GM18499 (cell line): Measurements from ENCODE around the gene LRRC74A.

ENCODE experiments used
- ATAC-seq: cut with Tn5 transposase; IDR thresholded peaks from one replicate; pipeline ENCODE4 v1.9.1; 2021; ENCODE audit warnings: moderate number of reproducible peaks; ENCODE audit not compliant: insufficient read depth, unreplicated experiment

LRRC74A gene

DNA sequence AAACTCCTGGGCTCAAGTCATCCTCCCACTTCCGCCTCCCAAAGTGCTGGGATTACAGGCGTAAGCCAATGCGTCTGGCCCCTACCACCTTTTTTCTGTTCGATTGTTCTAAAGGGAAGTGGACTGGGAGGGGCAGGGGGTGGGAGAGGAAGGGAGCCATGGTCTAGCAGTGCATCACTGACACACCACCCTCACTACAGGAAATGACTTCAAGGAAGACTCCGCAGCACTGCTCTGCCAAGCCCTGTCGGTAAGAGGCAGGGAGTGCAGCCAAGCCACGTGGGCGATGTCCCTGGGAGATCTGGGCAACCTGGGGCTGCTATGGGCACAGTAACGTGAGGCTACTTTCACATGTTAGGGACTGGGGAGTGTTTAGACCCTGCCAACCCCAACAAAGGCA lies 18.0 kb downstream of the LRRC74A start:
- no peak for ATAC-seq

DNA sequence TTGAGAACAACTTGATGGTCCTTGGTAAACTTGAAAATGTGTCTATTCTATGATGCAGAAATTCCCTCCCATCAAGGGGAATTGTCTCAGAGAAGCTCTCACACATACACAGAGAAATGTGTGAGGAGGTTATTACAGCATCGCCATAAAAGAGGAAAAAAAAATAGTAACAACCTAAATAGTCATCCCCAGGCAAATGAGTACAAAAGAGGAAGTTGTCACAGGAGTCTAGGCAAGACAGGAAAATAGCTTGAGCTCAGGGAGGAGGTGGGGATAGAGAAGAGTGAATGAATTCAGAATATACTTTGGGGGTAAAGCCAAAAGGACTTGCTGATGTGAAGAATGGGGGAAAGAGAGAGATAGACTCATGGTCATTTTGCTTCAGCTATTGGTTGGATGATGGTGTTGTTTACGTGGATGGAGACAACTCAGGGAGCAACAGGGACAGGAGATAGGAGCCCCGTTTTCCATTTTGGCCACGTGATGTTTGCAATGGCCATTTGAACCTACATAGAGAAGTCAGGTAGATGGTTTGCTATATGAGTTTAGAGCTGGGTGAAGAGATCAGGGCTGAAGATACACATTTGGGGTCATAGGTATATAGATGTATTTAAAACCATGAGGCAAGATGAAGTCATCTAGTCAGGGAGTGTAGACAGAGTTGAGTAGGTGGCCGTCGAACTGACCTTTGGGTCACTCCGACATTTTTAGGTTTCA lies 20.3 kb downstream of the LRRC74A start:
- ATAC-seq: no peak

DNA sequence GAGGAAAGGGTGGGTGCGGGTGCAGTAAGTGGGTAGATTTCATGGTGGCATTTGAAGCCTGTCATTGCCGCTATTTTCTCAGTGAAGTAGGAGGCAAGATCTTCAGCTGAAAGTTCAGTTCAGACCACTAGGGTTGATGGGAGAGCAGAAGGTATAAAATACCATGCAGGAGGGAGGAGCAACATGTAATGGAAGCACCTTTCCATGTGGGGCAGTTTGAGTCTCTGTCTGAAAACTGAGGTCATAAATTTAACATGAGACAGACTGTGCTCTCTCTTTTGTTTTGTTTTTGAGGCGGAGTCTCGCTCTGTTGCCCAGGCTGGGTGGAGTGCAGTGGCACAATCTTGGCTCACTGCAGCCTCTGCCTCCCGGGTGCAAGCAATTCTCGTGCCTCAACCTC lies 22.7 kb downstream of the LRRC74A start:
- no peak for ATAC-seq

DNA sequence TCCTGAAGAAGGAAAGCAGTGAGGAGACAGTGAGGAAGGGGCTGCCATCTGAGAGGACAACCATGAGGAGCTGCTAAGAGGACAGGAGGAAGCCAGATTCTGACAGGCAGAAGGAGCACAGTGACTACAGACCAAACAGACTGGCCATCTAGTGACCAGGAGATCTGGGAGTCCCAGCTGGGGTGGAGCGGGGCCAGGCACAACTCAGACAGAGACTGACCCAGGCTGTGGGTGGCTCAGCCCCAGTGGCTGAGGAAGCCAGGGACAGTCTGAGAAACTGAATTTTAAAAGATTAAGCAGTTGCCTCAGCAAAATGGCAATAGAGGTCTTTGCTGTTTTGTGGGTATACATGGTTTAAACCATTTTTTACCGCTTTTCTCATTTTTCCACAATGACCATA lies 28.9 kb downstream of the LRRC74A start:
- no peak for ATAC-seq

DNA sequence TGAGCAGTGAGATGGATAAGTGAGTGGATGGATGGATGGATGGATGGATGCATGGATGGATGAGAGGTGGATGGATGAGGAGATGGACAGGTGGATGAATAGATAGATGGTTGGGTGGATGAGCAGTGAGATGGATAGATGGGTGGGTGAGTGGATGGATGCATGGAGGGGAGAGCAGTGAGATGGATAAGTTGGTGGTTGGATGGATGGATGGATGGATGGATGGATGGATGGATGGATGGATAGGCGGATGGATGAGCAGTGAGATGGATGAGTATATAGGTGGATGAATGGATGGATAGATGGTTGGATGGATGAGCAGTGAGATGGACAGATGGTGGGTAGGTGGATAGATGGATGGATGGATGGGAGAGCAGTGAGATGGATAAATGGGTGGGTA lies 30.6 kb downstream of the LRRC74A start:
- no peak for ATAC-seq

DNA sequence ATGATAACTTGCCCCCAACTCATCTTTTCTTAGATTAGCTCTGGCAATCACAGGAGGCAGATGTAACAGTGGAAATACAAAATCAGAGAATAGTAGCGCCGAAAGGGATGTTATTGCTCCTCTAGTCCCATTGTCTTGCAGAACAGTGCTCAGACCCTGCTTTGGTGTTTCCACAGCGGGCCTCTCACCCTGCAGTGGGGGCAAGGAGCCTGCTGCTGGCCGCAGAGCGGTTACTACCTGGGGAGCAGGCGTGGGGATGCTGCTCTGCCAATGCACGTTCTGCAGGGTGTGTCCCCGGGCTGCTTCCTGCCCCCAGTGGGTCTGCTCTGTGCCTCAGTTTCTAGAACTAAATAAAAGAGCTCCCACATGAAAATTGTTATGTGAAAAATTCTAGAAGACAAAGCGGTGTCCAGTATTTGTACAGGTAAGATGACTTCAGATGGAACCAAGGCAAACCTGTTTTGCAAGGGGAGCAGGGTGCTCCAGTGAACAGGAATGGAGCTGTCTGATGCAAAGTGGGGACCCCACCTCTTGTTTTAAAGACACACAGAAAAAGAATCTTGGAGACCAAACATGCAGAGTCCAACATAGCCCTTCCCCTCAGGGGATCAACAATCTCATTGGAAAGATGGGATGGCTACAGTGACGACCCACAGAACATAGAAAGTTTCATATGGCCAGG lies 35.5 kb downstream of the LRRC74A start:
- ATAC-seq: no peak

DNA sequence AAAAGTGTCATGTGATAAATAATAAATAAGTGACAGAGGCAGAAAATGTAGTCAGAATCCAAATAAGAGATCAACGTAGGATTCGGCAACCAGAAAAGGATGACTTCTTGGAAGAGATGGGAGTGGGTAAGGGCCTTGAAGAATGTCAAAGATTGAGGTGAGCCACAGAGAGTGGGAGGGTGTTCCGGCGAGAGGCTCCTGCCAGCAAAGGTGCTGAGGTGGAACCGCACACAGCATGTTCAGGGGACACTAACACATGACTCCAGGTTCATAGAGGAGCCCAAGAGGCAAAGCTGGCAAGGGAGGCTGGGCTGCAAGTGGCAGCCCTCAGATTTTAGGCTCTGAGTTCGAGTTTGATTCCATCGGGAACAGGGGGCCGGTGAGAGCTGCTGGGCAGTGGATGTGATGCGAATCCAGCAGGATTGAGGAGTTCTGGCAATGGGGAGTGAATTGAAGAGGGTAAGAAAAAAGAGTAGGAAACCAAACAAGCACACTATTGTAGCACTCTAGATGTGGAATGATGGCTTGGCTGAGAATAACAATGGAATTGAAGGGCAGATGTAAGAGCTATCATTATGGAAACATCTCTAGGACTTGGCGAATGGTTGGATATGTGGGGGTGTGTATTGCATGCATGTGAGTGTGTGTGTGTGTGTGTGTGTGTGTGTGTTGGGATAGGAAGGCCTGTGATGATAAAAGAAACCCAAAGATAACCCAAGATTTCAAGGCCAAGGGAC lies 36.5 kb downstream of the LRRC74A start:
- ATAC-seq: no peak

DNA sequence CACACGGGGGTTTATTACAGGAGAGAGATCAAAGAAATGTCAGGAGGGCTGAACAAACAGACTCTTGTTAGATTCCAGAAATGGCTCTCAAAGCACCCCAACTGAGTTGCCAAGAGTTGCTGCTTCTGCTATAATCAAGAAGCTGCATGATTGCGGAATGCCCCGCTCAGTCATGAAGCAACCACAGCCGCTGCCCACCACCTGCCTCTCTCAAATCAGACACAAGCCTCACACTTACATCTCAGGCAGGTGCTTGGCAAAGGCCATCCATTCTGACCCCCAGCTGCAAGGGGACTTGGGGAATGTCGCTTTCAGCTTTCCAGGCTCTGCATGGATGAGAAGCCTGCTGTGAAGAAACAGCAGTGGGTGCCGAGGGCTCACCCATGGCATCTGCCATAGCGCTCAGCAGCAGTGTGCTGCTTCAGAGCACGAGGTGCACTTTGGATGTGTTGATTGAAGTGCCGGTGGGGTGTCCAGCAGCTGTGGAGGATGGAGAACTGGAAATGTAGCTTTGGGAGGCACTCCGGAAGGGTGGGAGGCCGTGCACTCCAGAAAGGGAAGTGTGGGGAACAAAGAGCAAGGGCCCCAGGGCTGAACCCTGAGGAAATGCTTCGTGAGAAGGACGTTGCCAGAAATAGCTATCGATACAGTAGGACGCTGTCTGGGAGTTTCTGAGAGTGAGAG lies 37.7 kb downstream of the LRRC74A start:
- ATAC-seq: no peak

DNA sequence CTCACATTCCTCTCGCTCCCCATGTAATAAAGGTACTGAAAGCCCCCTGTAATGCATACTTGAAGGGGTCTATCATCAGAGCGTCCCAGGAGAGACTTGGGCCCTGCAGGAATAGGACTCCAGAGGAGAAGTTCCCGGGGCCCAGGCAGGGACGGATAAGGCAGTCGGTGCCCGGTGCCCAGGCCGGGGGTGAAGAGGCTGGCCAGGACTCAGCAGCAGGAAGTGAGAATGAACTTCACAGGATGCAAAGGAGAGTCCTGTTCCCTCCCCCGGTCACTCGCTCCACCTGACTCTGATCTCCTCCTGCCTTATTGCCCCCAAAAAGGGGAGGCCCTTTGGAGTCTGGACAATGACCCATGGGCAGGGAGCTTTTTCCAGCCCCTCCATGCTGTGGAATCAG lies 40.2 kb downstream of the LRRC74A start:
- no peak for ATAC-seq

DNA sequence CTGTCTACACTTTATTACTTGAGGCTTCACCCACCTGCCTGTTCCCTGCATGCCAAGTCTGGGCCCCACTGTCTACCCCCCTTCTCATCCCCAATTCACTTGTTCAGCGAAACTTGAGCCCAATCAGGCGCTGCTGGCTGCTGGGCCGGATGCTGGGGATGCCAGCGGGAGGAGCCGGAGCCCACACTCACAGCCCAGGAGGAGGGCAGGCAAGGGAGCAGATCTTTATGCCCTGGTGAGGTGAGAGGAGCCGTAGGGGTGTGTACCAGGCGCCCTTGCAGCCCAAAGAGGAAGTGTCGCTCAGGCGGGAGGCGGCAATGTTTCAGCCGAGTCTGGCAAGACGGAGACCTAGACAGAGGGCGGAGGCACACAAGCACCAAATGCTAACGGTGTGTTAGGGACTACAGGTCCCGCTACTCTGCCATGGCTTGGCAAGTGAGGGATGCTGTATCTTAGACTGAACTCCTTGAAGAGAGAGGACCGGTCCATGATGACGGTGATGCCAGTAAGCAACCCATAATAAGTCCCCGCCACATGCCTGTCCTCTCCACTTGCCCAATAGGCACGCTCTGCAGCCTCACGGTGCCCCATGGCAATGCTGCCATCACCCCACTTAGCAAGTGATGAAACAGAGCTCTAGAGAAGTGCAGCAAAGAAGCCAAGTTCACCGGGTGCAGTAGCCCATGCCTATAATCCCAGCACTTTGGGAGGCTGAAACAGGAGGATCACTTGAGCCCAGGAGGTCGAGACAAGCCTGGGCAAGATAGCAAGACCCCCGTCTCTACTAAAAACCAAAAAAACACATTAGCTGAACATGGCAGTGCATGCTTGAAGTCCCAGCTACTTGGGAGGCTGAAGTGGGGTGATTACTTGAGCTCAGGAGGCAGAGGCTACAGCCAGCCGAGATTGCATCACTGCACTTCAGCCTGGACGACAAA lies 41.6 kb downstream of the LRRC74A start:
- no peak for ATAC-seq

DNA sequence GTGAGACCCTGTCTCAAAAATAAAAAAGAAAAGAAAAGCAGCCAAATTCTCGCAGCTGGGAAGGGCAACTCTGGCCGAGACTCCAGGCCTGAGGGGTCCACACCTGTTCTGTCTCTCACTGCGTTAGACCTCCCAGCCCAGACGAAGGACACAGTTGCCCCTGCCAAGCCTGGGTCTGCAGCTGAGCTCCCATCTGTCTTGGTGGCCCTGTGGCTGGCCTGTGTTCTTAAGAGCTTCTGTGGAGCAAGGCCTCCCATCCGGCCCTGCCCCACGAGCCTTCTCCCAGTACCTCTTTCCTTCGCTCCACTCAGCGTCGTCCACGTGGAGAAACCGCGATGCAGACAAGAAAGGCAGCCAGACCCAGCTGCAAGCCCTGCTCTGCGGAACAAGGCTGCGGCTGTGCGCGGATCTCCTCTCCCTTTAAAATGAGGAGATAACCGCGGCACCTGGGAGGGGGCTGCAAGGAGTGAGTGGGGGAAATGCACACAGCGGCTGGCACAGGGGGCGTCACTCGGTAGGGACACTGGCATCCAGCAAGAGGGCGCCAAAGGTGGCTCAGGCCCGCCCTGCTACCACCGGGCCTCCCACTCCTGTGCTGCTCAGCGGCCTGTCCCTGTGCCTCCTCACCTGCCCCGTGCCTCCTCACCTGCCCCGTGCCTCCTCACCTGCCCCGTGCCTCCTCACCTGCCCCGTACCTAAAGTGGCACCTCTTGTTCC lies 42.4 kb downstream of the LRRC74A start:
- no peak for ATAC-seq

DNA sequence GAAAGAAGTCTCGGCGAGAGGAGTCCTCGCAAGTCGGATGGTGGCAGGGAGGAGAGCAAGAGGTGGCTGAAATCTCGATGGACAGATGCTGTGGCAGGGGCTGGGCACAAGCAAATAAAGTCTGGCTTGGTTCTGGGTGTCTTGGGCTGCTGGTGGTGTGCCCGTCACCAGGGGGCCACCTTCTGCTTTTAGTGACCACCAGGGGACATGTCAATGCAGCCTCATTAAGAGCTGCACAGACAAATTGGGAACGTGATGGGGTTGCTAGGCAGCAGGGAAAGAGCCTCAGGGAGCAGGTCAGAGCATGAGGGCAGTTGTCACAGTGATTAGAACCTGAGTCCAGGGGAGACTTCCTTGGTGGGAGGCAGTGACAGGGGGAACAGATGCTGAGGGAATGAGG lies 44.0 kb downstream of the LRRC74A start:
- no peak for ATAC-seq

DNA sequence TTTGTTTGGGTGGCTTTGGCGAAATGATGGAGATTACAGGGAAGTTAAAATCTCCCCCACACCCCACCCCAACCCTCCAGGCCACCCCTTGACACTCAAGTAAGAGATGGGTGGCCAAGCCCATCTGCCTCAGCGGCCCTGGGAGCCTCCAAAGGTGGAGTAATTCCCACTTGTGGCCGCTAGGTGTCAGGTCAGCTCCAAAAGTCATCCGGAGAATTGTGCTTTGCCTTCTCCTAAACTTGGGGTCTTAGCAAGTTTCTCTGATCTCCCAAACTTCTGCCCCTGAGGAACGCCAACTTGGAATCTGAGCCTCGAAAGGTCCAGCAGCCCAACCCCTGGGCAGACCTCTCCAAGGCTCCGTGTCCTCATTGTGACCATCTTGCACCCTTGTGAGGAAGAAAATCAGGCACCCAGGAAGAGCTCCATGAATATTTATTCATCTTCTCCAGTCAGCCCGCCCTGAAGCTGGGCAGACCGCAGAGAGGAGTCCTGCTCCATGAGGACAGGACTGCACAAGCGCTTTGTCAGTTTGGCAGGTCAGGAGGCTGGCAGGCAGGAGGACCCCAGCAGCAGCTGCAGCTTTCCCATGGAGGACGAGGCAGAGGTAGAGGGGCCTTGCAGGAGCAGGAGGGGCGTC lies 46.7 kb downstream of the LRRC74A start:
- ATAC-seq: no peak

DNA sequence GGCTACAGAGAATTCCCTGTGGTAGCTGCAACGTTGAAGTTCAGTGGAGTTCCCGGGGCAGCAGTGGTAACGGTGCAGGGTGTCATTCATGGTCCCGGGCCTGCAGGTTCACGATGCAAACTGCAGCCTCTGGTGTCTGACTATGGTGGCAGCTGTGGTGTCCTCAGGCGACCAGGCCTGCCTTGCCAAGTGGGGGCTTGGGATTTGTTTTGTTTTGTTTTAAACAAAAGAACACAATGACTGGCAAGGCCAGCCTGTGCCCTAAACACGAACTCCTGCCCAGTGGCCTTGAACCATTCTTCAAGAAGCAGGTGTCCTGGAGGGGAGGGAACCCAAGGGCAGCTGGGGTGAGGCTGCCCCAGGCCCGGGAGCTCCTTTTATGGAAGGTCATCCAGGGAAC lies 48.5 kb downstream of the LRRC74A start:
- ATAC-seq: no peak

DNA sequence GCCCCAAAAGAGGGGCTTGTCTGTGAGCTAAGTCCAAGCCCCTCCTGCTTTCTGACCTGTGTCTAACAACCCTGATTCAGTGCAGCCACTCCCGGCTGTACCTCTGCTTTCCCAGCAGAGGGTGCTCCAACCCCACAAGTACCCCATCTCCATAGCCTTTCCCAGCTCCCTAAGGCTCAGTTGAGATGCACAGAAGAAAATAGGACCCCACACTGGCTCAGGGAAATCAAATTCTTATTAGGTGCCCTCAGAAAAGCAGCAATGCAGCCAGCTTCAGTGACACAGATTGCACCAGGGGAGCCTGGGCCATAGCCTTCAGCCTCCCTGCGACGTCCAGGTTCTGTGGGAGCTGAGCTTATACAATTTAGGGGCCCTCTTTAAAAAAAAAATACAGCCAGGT lies 49.9 kb downstream of the LRRC74A start:
- ATAC-seq: no peak

DNA sequence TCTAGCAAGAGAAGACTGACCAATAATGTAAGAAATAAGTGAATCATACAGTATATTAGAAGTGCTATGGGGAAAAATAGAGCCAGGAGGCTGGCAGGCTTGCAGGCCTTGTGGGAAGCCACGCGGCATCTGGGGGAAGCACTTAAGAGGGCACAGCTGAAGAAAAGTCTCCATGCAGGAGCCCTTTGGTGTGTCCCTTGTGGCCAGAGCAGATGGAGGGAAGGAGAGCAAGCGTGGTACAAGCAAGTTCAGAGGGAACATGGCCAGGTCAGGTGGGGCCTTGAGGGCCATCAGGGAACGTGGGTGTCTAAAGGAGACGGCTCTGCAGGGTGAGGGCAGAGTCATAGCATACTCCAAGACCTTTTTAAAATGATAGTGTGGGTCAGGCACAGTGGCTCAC lies 51.7 kb downstream of the LRRC74A start:
- ATAC-seq: no peak

DNA sequence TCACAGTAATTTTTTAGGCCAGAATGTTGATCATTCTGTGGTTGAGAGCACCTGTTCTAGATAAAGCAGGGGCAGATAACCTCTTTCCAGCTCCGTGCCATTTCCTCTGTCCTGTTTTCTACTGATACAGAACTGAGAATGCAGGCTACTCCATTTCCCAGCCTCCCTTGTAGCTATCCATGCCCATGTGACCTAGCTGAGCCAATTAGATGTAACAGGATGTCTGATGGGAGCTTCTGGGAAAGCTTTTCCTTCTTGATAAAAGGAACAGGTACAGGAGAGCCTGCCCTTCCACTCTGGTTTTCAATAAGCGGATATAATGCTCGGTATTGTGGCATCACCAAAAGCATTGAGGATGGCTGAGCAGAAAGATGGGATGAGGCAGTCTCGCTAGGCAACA lies 54.2 kb downstream of the LRRC74A start:
- ATAC-seq: no peak

DNA sequence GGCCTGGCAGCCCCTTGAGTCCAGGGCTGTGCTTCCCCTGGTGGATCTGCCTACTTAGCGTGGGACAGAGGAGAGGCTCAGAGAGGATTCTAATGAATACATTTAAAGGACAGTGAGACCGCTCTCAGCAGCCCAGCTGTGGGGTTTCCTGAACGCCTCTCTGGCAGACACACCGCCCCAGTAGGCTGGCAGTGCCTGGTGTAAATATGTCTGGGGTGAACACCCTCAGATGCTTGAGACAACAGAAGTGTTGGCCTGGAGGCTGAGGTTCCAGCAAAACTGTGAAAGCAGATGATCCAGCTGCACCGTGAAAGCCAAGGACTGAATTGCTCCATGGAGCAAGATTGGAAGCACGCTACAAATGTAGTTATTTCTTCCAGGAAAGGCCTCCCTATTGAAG lies 55.1 kb downstream of the LRRC74A start:
- no peak for ATAC-seq

DNA sequence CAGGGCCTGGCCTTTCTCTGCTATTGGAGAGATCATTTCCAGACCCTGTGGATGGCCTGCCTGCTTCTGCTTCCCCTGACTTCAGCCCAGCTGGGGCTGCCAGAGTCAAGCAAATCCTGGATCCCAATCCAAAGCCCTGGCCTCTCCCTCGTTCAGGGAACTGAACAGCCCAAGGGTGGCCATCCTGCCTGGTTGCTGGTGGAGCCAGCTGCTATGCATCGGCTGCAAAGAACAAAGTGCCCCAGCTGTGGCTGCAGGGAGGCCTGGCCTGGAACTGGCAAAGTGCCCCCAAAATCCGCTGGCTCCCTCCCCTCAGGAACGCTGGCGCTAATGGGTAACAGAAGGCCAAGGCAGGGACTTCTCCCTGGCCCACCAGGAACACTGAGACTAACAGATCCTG lies 56.4 kb downstream of the LRRC74A start:
- ATAC-seq: no peak
